Neuronal stem cell (in vitro differentiated cells): ENCODE measurements around the gene ADD1.

ENCODE experiments used
- DNase-seq: peaks from one replicate; pipeline ENCODE4 v3.0.0-alpha.2; 2013; ENCODE audit warnings: low spot score
- H2AFZ ChIP-seq: one replicate; pipeline ENCODE4 v1.6.1; 2013; ENCODE audit warnings: mild to moderate bottlenecking, low read length, inconsistent platforms
- H2AK5ac ChIP-seq: 2 replicates; pipeline ENCODE4 v1.6.1; 2013; ENCODE audit warnings: low read depth, mild to moderate bottlenecking, inconsistent platforms, low read length, moderate library complexity, mixed read lengths
- H2BK120ac ChIP-seq: 2 replicates; pipeline ENCODE4 v1.6.1; 2013; ENCODE audit warnings: low read depth, mild to moderate bottlenecking, inconsistent platforms, low read length, moderate library complexity, mixed read lengths
- H2BK12ac ChIP-seq: one replicate; pipeline ENCODE4 v1.6.1; 2013; ENCODE audit warnings: low read length, inconsistent platforms
- H2BK15ac ChIP-seq: 2 replicates; pipeline ENCODE4 v1.6.1; 2013; ENCODE audit warnings: mild to moderate bottlenecking, low read length, inconsistent platforms, mixed read lengths
- H2BK5ac ChIP-seq: one replicate; pipeline ENCODE4 v1.6.1; 2013; ENCODE audit warnings: inconsistent platforms, mild to moderate bottlenecking, low read length, moderate library complexity
- H3K14ac ChIP-seq: one replicate; pipeline ENCODE4 v1.6.1; 2013; ENCODE audit warnings: low read length, inconsistent platforms
- H3K18ac ChIP-seq: 2 replicates; pipeline ENCODE4 v1.6.1; 2013; ENCODE audit warnings: low read length, inconsistent platforms
- H3K23ac ChIP-seq: 2 replicates; pipeline ENCODE4 v1.6.1; 2013; ENCODE audit warnings: low read depth, mild to moderate bottlenecking, mixed read lengths, low read length, inconsistent platforms; ENCODE audit not compliant: poor library complexity
- H3K27ac ChIP-seq: replicated peaks from 3 replicates; pipeline ENCODE4 v1.5.1; 2013; ENCODE audit warnings: low read length, inconsistent platforms
- H3K27me3 ChIP-seq, 3 experiments: 2 replicates each; pipeline ENCODE4 v1.6.1; 2013; ENCODE audit warnings: low read length in 3 of 3, mild to moderate bottlenecking in 2 of 3, inconsistent platforms in 1 of 3, low read depth in 1 of 3, mixed read lengths in 1 of 3, moderate library complexity in 1 of 3; ENCODE audit not compliant: control insufficient read depth in 3 of 3, insufficient read depth in 3 of 3
- H3K36me3 ChIP-seq, 2 donors: replicated peaks in 1 of 2; 2 replicates each; pipeline ENCODE4 v1.6.1; 2013; ENCODE audit warnings: low read length in 2 of 2; ENCODE audit not compliant: control insufficient read depth in 2 of 2, insufficient read depth in 2 of 2
- H3K4ac ChIP-seq: 2 replicates; pipeline ENCODE4 v1.6.1; 2013; ENCODE audit warnings: inconsistent platforms, mild to moderate bottlenecking, low read length, moderate library complexity
- H3K4me1 ChIP-seq, 2 donors: 1 replicate in 1 of 2; 2 replicates in 1 of 2; pipeline ENCODE4 v1.6.1; 2013; ENCODE audit warnings: low read length in 2 of 2, low read depth in 1 of 2; ENCODE audit not compliant: control insufficient read depth in 2 of 2, insufficient read depth in 1 of 2
- H3K4me2 ChIP-seq: one replicate; pipeline ENCODE4 v1.6.1; 2013; ENCODE audit warnings: mild to moderate bottlenecking, low read length, inconsistent platforms; ENCODE audit not compliant: insufficient read depth, poor library complexity, severe bottlenecking
- H3K4me3 ChIP-seq, 2 donors: 2 replicates each; pipeline ENCODE4 v1.5.1; 2013; ENCODE audit warnings: low read length in 2 of 2, mild to moderate bottlenecking in 2 of 2, inconsistent platforms in 1 of 2, moderate library complexity in 1 of 2
- H3K79me1 ChIP-seq: one replicate; pipeline ENCODE4 v1.6.1; 2013; ENCODE audit warnings: low read depth, mild to moderate bottlenecking, inconsistent platforms, low read length, moderate library complexity
- H3K9ac ChIP-seq: one replicate; pipeline ENCODE4 v1.6.1; 2013; ENCODE audit warnings: mild to moderate bottlenecking, low read depth, low read length, inconsistent platforms; ENCODE audit not compliant: poor library complexity
- H3K9me3 ChIP-seq, 2 donors: replicated peaks in 1 of 2; 2 replicates each; pipeline versions ENCODE3 to v1.6.1; 2013; ENCODE audit warnings: low read length in 2 of 2, mild to moderate bottlenecking in 2 of 2, inconsistent platforms in 1 of 2, low read depth in 1 of 2, mixed read lengths in 1 of 2, moderate library complexity in 1 of 2; ENCODE audit not compliant: control insufficient read depth in 2 of 2, insufficient read depth in 1 of 2
- H4K8ac ChIP-seq: one replicate; pipeline ENCODE4 v1.6.1; 2013; ENCODE audit warnings: low read depth, mild to moderate bottlenecking, inconsistent platforms, low read length, moderate library complexity
- H4K91ac ChIP-seq: one replicate; pipeline ENCODE4 v1.6.1; 2013; ENCODE audit warnings: low read length, low read depth, mild to moderate bottlenecking, inconsistent platforms; ENCODE audit not compliant: poor library complexity
- WGBS, 2 donors: extraction: QIAGEN DNeasy Blood & Tissue Kit; methylation state at CpG; one replicate each; pipeline ENCODE4 v1.1.7; 2013; ENCODE audit warnings: missing lambda C conversion rate in 2 of 2, mixed read lengths in 1 of 2; ENCODE audit not compliant: insufficient read length in 2 of 2, insufficient replicate concordance in 1 of 2; ENCODE audit errors: extremely low coverage in 2 of 2; 5-methylcytosine and 5-hydroxymethylcytosine counted together

The ADD1 gene

DNA sequence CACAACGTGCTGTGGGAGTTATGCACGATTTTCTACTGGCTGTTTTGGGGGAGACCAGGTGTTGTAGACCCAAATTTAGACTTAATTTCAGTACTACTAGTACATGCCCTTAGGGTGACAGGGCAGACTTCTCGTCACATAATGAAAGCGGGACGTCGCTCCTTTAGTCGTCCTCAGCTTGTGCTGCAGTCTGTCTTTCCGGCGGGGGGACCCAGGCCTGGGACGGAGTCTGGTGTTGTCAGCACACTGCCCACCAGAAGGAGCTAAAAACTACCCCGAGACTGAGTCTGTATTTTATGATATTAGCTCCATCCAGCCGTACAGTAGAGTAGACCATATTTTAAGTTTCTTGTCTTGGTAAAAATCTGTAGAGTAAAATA lies 84.0 kb downstream of the ADD1 start:
- Histone ChIP-seq H2BK12ac (no peak overlapping the region), H3K79me1 (peaks cover 9% of the 10 kb centered on the region), H3K27me3 (no peaks in the 10 kb centered on the region), H3K4me1 (peaks cover 4 to 7% of the 10 kb centered on the region in 2 donors), H3K9me3 (peaks cover 0 to 1% of the 10 kb centered on the region in 2 donors), H3K27ac (no peak overlapping the region), H3K4ac (no peak overlapping the region), H4K8ac (no peak overlapping the region), H3K4me2 (no peak overlapping the region), H2BK15ac (no peak overlapping the region), H2BK120ac (no peak overlapping the region), H2AK5ac (no peak overlapping the region), H3K14ac (no peak overlapping the region), H2AFZ (no peak overlapping the region), H3K9ac (no peak overlapping the region), H3K4me3 (no peak overlapping the region), H3K23ac (no peak overlapping the region), H3K18ac (no peak overlapping the region), H2BK5ac (no peak overlapping the region), H3K36me3 (peaks cover 51 to 98% of the 10 kb centered on the region in 2 donors), H4K91ac (no peak overlapping the region)
- WGBS, 2 donors, result no CpG with 5 or more reads among the region's 12 CpGs
- DNase-seq, result no peak

DNA sequence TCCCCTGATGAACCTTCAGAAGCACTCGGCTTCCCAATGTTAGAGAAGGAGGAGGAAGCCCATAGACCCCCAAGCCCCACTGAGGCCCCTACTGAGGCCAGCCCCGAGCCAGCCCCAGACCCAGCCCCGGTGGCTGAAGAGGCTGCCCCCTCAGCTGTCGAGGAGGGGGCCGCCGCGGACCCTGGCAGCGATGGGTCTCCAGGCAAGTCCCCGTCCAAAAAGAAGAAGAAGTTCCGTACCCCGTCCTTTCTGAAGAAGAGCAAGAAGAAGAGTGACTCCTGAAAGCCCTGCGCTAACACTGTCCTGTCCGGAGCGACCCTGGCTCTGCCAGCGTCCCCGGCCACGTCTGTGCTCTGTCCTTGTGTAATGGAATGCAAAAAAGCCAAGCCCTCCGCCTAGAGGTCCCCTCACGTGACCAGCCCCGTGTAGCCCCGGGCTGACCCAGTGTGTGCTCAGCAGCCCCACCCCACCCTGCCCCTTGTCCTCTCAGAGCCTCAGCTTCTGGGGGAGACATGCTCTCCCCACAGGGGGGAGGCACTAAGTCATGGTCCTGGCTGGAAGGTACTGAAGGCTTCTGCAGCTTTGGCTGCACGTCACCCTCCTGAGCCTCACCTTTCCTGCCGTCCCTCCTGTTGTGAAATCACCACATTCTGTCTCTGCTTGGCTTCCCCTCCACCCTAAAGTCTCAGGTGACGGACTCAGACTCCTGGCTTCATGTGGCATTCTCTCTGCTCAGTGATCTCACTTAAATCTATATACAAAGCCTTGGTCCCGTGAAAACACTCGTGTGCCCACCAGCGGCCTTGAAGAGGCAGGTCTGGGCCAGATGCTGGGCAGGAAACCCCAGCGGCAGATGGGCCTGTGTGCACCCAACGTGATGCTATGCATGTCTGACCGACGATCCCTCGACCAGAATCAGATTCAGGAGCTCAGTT lies 84.9 kb downstream of the ADD1 start:
- Histone ChIP-seq H3K79me1 (peaks cover 12% of the 10 kb centered on the region), H3K9me3 (peaks cover 0 to 1% of the 10 kb centered on the region in 2 donors), H2AK5ac (no peak overlapping the region), H3K14ac (no peak overlapping the region), H3K4me2 (no peak overlapping the region), H3K4me3 (no peak overlapping the region), H4K8ac (peak overlapping the region; percentile 72), H3K36me3 (peaks cover 48 to 98% of the 10 kb centered on the region in 2 donors), H3K27me3 (no peaks in the 10 kb centered on the region), H2BK120ac (no peak overlapping the region), H3K4ac (peak overlapping the region; percentile 8), H2AFZ (no peak overlapping the region), H2BK12ac (no peak overlapping the region), H4K91ac (no peak overlapping the region), H3K23ac (no peak overlapping the region), H3K18ac (no peak overlapping the region), H2BK15ac (no peak overlapping the region), H3K4me1 (peaks cover 3 to 4% of the 10 kb centered on the region in 2 donors), H3K9ac (no peak overlapping the region), H3K27ac (no peak overlapping the region), H2BK5ac (no peak overlapping the region)
- no peak for DNase-seq
- whole genome bisulfite sequencing, 2 donors, result no CpG with 5 or more reads among the region's 32 CpGs

DNA sequence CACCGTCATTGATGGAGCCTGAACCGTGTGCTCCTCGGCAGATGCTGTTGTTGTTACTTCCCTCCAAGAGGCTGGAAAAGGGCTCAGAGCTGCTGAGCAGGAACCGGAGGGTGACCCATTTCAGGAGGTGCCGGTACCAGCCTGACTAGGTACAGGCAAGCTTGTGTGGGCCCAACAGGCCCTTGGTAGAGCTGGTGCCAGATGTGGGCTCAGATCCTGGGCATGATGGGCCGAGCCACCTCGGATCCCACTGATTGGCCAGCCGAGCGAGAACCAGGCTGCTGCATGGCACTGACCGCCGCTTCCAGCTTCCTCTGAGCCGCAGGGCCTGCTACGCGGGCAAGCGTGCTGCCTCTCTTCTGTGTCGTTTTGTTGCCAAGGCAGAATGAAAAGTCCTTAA lies 85.8 kb downstream of the ADD1 start:
- H2BK120ac ChIP-seq, result no peak overlapping the region
- no peak overlapping the region for H2BK15ac ChIP-seq
- no CpG with 5 or more reads among the region's 16 CpGs for WGBS, 2 donors
- H3K4me2 ChIP-seq, result no peak overlapping the region
- no peak overlapping the region for H2AK5ac ChIP-seq
- peak overlapping the region in 1 of 2 donors; percentile 43 for H3K4me3 ChIP-seq
- H2BK5ac ChIP-seq, result no peak overlapping the region
- H4K8ac ChIP-seq, result no peak overlapping the region
- H3K4me1 ChIP-seq, result peaks cover 3 to 4% of the 10 kb centered on the region in 2 donors
- H2BK12ac ChIP-seq, result no peak overlapping the region
- no peak for DNase-seq
- H3K18ac ChIP-seq, result no peak overlapping the region
- H3K14ac ChIP-seq, result no peak overlapping the region
- no peaks in the 10 kb centered on the region for H3K27me3 ChIP-seq
- H3K79me1 ChIP-seq, result peaks cover 16% of the 10 kb centered on the region
- no peak overlapping the region for H2AFZ ChIP-seq
- H3K23ac ChIP-seq, result no peak overlapping the region
- peaks cover 0 to 1% of the 10 kb centered on the region in 2 donors for H3K9me3 ChIP-seq
- peak overlapping the region; percentile 55 for H3K9ac ChIP-seq
- H3K4ac ChIP-seq, result no peak overlapping the region
- H3K27ac ChIP-seq, result no peak overlapping the region
- H3K36me3 ChIP-seq, result peaks cover 47 to 89% of the 10 kb centered on the region in 2 donors
- H4K91ac ChIP-seq, result no peak overlapping the region

DNA sequence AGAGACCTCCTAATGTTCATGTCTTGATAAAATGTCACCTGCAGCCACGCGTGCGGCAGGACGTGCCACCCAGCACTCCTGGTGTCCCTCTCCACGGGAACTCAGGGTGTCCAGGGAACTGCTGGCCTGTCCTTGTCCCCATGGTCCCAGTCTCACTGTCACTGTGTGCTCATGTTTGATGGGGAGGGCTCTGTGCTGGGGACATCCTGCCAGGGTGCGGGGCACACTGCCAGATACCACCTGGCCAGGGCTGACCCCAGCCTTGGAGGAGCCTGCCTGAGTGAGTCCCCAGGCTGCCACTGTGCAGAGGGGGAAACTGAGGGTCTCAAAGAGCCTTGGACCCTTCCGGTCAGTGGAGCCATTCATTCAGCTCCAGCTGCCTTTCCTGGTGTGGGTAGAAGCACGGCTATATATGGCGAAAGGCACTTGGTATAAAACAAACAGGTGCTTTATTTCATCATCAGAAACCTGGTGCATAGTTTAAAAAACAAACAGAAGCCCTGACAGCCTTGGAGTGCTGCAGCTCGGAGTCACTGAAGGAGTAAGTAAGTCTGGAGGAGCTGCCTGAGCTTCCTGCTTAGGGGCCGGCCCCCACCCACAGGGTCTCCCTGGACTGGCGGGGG lies 86.6 kb downstream of the ADD1 start:
- no peak overlapping the region for H2AK5ac ChIP-seq
- H3K36me3 ChIP-seq, result peaks cover 45 to 81% of the 10 kb centered on the region in 2 donors
- H3K4ac ChIP-seq, result no peak overlapping the region
- no peak overlapping the region for H2BK12ac ChIP-seq
- H3K4me3 ChIP-seq, result no peak overlapping the region
- H3K23ac ChIP-seq, result peak overlapping the region; percentile 96
- H3K4me1 ChIP-seq, result peaks cover 3 to 4% of the 10 kb centered on the region in 2 donors
- H3K14ac ChIP-seq, result no peak overlapping the region
- no peak overlapping the region for H3K4me2 ChIP-seq
- no peak overlapping the region for H3K27ac ChIP-seq
- H3K9ac ChIP-seq, result peak overlapping the region; percentile 21
- no peak overlapping the region for H2BK5ac ChIP-seq
- WGBS, 2 donors, result no CpG with 5 or more reads among the region's 12 CpGs
- H2AFZ ChIP-seq, result no peak overlapping the region
- H3K27me3 ChIP-seq, result no peaks in the 10 kb centered on the region
- no peaks in the 10 kb centered on the region for H3K9me3 ChIP-seq
- H2BK15ac ChIP-seq, result no peak overlapping the region
- no peak for DNase-seq
- H4K8ac ChIP-seq, result no peak overlapping the region
- H2BK120ac ChIP-seq, result no peak overlapping the region
- no peak overlapping the region for H4K91ac ChIP-seq
- no peak overlapping the region for H3K18ac ChIP-seq
- peaks cover 18% of the 10 kb centered on the region for H3K79me1 ChIP-seq
